ENCODE data around the gene CD63.

GRCh38 chr12:55746174-55746912 lies 17.5 kb upstream of the CD63 start:
- TF ChIP-seq CTCF (IDR thresholded peaks at IDR 0.05) = no peak
- TF ChIP-seq RELA (CRISPR knock-in tag; IDR thresholded peaks at IDR 0.05; ENCODE audit: borderline replicate concordance) = no peak
- no peak for TF ChIP-seq ATF3 (CRISPR knock-in tag; conservative IDR thresholded peaks at IDR 0.05)
- no peak for TF ChIP-seq ZNF317 (CRISPR knock-in tag; IDR thresholded peaks at IDR 0.05; ENCODE audit: borderline replicate concordance, low read depth)
- no peak for TF ChIP-seq ATF2 (CRISPR knock-in tag; IDR thresholded peaks at IDR 0.05; ENCODE audit: borderline replicate concordance, low read depth)
- TF ChIP-seq SMAD4 (CRISPR knock-in tag; IDR thresholded peaks at IDR 0.05) = no peak
- no peak for TF ChIP-seq GTF2I (CRISPR knock-in tag; conservative IDR thresholded peaks at IDR 0.05)
- no peak for TF ChIP-seq ESRRA (CRISPR knock-in tag; IDR thresholded peaks at IDR 0.05; ENCODE audit: borderline replicate concordance)
- no peak for TF ChIP-seq PREB (CRISPR knock-in tag; IDR thresholded peaks at IDR 0.05; ENCODE audit: borderline replicate concordance)
- TF ChIP-seq HMGXB4 (CRISPR knock-in tag; IDR thresholded peaks at IDR 0.05) = no peak
- TF ChIP-seq CREB1 (CRISPR knock-in tag; IDR thresholded peaks at IDR 0.05) = no peak
- TF ChIP-seq E2F5 (CRISPR knock-in tag; IDR thresholded peaks at IDR 0.05) = no peak
- TF ChIP-seq USF1 (CRISPR knock-in tag; IDR thresholded peaks at IDR 0.05) = no peak

All from WTC11 (cell line).